ENCODE measurements around the gene GPR15. TPM values are rescaled to one million over a fixed set of nuclear protein-coding genes. Genes with fewer than 3 reads are reported as not detected.

Gene GPR15
- 0.20 and 0.36 TPM in 2 replicates for total RNA-seq (2014; rRNA removed; shearing (Covaris generic))

- no peak for DNase-seq (ENCODE audit: low read depth)
These were observed at the start of gene GPR15 for GRCh38 chr3:98531622-98532274. GPR15 (plus strand) TSS chr3:98531978; CDS start chr3:98532034, 56 bp downstream.

GRCh38 chr3:98482717-98483482 lies 48.9 kb upstream of the GPR15 start:
- no peak for DNase-seq (ENCODE audit: low read depth)

GRCh38 chr3:98483626-98484025 lies 48.2 kb upstream of the GPR15 start:
- no peak for DNase-seq (ENCODE audit: low read depth)

- DNase-seq (ENCODE audit: low read depth): no peak
These were observed 34.4 kb upstream of the GPR15 start, which contains the start of gene OR5K2 for GRCh38 chr3:98497381-98497780. OR5K2 (plus strand) TSS chr3:98497681; CDS start chr3:98497681, 0 bp downstream.

GRCh38 chr3:98500019-98500418 lies 31.8 kb upstream of the GPR15 start:
- DNase-seq (ENCODE audit: low read depth): no peak

GRCh38 chr3:98501270-98501669 lies 30.5 kb upstream of the GPR15 start:
- DNase-seq (ENCODE audit: low read depth): no peak

GRCh38 chr3:98501863-98502576 lies 29.8 kb upstream of the GPR15 start:
- DNase-seq (ENCODE audit: low read depth): no peak

GRCh38 chr3:98504539-98504938 lies 27.2 kb upstream of the GPR15 start:
- DNase-seq (ENCODE audit: low read depth): no peak

GRCh38 chr3:98508582-98508981 lies 23.2 kb upstream of the GPR15 start:
- no peak for DNase-seq (ENCODE audit: low read depth)

GRCh38 chr3:98512576-98512975 lies 19.2 kb upstream of the GPR15 start:
- DNase-seq (ENCODE audit: low read depth): no peak

GRCh38 chr3:98513091-98513511 lies 18.7 kb upstream of the GPR15 start:
- peak; percentile 77 for DNase-seq (ENCODE audit: low read depth)

GRCh38 chr3:98513736-98514135 lies 18.0 kb upstream of the GPR15 start:
- DNase-seq (ENCODE audit: low read depth): no peak

- no peak for DNase-seq (ENCODE audit: low read depth)
These were observed 16.8 kb upstream of the GPR15 start for GRCh38 chr3:98514948-98515347.

GRCh38 chr3:98518816-98519215 lies 13.0 kb upstream of the GPR15 start:
- no peak for DNase-seq (ENCODE audit: low read depth)

- peak; percentile 12 for DNase-seq (ENCODE audit: low read depth)
These were observed 12.4 kb upstream of the GPR15 start for GRCh38 chr3:98519351-98519750.

- peak; percentile 71 for DNase-seq (ENCODE audit: low read depth)
These were observed 9.8 kb upstream of the GPR15 start for GRCh38 chr3:98521897-98522543.

GRCh38 chr3:98522544-98523281 lies 9.1 kb upstream of the GPR15 start, which contains the start of gene CLDND1:
CLDND1 (minus strand) TSS chr3:98522902; CDS start chr3:98521424, 1,478 bp downstream.
- peak; percentile 97 for DNase-seq (ENCODE audit: low read depth)

- DNase-seq (ENCODE audit: low read depth): no peak
These were observed 6.3 kb upstream of the GPR15 start for GRCh38 chr3:98525494-98525893.

- no peak for DNase-seq (ENCODE audit: low read depth)
These were observed 3.1 kb upstream of the GPR15 start for GRCh38 chr3:98528474-98529346.

GRCh38 chr3:98529856-98530459 lies 1.8 kb upstream of the GPR15 start:
- no peak for DNase-seq (ENCODE audit: low read depth)
